ENCODE results near the gene MON1B.
"Not testable (repeated sequence)": the region's sequence is repeated elsewhere in the genome, so short reads cannot be mapped to it uniquely, and the experiment has no call there.

DNA sequence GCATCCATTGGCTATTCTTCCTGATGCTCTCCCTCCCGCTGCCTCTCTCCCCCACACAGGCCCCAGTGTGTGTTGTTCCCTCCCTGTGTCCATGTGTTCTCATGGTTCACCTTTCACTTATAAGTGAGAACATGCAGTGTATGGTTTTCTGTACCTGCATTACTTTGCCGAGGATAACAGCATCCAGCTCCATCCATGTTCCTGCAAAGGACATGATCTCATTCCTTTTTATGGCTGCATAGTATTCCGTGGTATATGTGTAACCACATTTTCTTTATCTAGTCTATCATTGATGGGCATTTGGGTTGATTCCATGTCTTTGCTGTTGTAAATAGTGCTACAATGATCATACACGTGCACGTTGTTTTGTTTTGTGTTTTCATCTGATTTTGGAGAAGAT is 51.5 kb downstream of the MON1B start:
- TF ChIP-seq, protein P1, sequence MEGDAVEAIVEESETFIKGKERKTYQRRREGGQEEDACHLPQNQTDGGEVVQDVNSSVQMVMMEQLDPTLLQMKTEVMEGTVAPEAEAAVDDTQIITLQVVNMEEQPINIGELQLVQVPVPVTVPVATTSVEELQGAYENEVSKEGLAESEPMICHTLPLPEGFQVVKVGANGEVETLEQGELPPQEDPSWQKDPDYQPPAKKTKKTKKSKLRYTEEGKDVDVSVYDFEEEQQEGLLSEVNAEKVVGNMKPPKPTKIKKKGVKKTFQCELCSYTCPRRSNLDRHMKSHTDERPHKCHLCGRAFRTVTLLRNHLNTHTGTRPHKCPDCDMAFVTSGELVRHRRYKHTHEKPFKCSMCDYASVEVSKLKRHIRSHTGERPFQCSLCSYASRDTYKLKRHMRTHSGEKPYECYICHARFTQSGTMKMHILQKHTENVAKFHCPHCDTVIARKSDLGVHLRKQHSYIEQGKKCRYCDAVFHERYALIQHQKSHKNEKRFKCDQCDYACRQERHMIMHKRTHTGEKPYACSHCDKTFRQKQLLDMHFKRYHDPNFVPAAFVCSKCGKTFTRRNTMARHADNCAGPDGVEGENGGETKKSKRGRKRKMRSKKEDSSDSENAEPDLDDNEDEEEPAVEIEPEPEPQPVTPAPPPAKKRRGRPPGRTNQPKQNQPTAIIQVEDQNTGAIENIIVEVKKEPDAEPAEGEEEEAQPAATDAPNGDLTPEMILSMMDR (IDR thresholded peaks at IDR 0.05; ENCODE audit: low read depth, low read length) = not testable (repeated sequence)
- not testable (repeated sequence) for TF ChIP-seq POLR2A (IDR thresholded peaks at IDR 0.05; ENCODE audit: extremely low read depth, insufficient read length)
